GM12801 (cell line): ENCODE data around the gene COL13A1.

Experiments
- CTCF ChIP-seq: IDR thresholded peaks from one replicate; pipeline ENCODE4 v1.5.1; 2011; ENCODE audit warnings: control low read depth; ENCODE audit not compliant: insufficient read length; ENCODE audit errors: extremely low read depth

Gene COL13A1

DNA sequence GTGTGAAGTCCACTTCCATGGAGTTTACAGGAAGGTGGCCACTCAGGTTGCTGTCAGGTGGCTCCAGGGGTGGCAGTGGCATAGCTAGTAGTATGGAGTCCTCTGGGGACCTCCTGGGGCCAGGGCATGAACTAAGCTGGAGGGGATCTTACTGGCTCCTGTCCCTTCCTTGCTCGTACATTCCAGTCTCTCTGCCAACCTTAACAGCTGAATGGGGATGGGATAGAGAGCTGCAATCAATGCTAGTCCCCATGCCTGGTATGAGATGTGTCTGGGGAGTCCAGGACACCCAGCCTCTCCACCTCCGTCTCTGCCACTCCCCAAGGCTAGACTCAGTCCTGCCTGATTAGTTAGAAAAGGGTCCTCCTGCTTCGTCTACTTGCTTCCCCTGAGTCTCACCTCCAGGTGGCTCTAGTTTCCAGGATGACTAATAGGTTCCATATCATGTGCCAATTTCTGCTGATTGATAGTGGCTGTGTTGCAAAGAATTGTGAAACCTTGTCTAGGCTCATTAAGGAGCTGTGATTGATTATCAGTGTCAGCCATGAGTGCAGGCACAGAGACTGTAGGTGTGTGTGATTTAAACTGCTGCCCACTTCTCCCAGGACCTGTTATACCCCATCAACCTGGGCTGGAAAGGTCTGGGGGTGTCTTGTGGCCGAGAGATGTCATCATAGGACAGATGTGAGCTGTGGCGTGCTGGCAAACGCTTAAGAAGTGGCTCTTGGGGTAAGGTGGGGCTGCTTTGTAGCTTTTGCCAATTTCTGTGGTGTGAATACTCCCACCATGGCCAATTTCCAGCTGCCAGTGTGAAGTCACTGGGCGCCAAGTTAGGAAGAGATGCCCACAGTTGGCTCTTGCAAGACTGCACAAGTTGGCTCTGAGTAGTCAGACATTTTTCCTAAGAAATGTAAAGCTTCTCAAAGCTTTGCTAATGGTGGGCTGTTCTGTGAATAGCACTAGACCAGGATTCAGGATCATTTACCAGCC, 59.8 kb downstream of the COL13A1 start:
- TF ChIP-seq CTCF: no peak

DNA sequence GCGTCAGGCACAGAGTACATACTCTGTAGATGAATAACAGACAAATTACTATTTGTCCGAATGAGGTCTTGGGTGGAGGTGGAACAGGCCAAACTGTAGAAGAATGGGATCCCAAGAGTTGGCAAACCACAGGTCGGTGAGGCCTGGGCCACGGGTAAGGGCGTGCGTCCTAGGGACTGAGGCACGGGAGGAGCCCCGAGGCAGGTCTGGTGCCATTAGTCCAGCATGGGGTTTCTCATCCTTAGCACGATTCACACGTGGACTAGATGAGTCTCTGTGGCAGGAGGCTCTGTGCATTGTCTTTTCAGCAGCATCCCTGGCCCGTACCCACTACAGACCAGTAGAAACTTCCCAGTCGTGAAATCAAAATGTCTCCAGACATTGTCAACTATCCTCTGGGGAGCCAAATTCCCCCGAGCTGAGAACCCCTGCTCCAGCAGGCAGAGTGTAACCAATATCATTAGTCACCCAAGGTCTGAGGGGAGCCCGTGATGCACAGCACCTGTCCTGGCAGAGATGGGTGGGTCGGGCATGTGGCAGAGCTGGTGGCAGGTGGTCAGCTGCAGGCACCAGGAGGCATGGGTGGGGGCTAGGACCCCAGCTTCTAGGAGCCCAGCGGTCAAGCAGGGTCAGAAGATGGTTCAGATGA, 61.3 kb downstream of the COL13A1 start:
- no peak for TF ChIP-seq CTCF

DNA sequence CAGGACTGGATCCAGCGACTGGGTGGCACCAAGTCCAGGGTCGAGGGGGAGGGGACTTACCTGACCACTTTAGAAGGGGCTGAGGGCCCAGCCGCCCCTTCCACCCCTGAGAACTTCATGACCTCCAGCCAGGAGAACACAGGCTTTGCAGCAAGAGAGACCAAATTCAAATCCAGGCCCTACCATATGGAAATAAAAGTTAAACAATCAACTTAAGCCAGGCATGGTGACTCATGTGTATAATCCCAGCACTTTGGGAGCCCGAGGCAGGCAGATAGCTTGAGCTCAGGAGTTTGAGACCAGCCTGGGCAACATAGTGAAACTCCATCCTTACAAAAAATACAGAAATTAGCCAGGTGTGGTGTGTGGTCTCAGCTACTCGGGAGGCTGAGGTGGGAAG, 61.9 kb downstream of the COL13A1 start:
- no peak for TF ChIP-seq CTCF

DNA sequence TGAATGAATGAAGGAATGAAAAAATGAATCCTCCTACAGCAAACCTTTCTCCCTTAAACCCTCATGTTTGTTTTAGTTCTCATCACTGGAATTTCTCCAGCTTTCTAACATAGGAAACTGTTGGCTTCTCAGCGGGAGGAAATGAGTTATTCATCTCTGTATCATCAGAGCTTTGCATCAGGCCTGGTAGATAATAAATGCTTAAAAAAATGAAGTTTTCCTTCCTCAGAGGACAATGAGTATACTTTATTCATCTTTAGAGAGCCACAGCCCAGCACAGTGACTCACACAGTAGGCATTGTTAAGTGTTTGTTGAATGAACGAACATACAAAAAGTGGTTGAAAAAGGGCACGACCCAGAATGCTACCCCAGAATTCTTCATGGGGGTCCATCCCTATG, 62.6 kb downstream of the COL13A1 start:
- TF ChIP-seq CTCF: no peak

DNA sequence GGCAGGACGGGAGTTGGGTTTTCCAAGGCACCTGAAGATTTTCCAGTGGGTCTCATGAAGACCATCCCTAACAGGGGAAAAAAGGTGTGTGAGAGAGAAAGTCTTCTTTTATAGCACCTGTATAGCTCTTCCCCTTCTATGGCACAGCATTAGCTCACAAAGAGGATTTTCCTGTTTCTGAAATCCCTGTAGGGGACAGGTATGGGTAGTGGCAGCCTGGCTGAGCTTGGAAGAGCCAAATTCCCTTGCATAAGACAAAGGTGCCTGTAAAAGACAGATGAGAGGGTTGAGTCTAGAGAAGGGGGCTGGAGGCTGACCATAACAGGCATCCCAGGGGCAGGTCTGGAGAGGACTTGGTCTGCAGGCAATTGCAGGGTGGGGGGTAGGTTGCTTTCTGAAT, 63.7 kb downstream of the COL13A1 start:
- TF ChIP-seq CTCF: no peak

- TF ChIP-seq CTCF: no peak
Measured at GRCh38 chr10:69866246-69866687, 64.6 kb downstream of the COL13A1 start.

DNA sequence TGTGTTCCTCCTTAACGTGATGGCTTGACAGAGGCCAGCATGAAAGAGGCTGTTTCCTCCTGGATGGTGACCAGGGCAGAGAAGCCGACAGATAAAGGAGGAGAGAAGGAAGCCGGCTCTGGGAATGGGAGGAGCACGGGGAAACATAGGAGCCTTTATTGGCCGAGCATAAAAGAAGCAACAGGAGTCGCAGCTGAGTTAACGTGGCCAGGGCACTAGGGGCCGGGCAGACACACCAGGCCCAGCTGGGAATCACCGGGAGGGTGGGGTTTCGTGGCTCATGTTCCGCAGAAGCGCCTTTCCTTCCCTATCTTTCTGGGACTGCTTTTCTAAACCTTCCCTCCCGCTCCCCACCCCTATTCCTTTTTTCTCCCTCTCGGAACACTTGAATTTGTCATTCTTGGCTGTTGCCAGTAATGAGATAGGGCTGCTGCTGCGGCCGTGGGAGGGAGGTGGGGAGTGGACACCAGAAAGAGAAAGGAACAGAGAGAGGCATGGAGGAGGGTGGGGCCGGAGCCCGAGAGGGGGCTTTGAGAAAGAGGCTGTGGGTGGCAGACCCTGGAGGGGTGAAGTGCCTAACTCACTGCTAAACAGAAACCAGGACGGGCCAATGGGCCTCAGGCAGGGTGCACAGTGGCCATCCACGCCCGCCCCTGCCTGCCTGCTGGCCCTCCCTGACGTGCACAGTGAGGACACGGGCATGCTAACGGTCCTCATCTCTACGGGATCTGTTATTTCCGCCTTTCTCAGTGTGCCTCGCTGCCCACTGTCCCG, 65.2 kb downstream of the COL13A1 start:
- TF ChIP-seq CTCF: no peak
